Fibroblast of pulmonary artery (primary cell): Measurements from ENCODE around the gene CFAP57.

Experiments used
- DNase-seq: peaks from one replicate; pipeline ENCODE4 v3.0.0-alpha.2; 2010; ENCODE audit warnings: low read depth
- H3K4me3 ChIP-seq: replicated peaks from 2 replicates; pipeline ENCODE4 v1.5.1; 2011; ENCODE audit warnings: low read depth, mild to moderate bottlenecking, control low read depth, low read length, moderate library complexity
- TF ChIP-seq, protein P1 (sequence below): IDR thresholded peaks from 2 replicates; pipeline ENCODE4 v1.5.1; 2011; ENCODE audit warnings: mild to moderate bottlenecking, control low read depth, low read length, inconsistent platforms; ENCODE audit errors: missing control alignments

The CFAP57 gene

DNA sequence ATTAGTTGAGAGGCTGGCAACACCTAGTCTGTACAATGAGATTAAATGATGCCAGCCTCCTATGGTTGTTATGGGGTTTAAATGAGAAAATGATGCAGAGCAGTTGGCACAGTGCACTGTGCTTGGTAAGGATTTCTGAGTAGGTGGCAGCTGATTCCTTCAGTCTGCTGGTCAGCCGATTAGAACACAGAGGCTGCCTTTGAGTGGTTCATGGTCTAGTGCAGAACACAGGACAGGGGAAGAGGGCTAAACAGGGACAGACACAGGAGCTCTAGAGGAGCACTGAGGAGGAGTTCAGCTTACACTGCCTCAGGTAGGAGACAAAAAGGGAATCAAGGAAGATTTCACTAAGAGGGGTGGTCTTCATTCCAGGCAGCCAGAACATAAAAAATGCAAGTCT lies 130.1 kb downstream of the CFAP57 start:
- TF ChIP-seq, protein P1, sequence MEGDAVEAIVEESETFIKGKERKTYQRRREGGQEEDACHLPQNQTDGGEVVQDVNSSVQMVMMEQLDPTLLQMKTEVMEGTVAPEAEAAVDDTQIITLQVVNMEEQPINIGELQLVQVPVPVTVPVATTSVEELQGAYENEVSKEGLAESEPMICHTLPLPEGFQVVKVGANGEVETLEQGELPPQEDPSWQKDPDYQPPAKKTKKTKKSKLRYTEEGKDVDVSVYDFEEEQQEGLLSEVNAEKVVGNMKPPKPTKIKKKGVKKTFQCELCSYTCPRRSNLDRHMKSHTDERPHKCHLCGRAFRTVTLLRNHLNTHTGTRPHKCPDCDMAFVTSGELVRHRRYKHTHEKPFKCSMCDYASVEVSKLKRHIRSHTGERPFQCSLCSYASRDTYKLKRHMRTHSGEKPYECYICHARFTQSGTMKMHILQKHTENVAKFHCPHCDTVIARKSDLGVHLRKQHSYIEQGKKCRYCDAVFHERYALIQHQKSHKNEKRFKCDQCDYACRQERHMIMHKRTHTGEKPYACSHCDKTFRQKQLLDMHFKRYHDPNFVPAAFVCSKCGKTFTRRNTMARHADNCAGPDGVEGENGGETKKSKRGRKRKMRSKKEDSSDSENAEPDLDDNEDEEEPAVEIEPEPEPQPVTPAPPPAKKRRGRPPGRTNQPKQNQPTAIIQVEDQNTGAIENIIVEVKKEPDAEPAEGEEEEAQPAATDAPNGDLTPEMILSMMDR, result no peak
- no peak overlapping the region for H3K4me3 ChIP-seq
- no peak for DNase-seq

DNA sequence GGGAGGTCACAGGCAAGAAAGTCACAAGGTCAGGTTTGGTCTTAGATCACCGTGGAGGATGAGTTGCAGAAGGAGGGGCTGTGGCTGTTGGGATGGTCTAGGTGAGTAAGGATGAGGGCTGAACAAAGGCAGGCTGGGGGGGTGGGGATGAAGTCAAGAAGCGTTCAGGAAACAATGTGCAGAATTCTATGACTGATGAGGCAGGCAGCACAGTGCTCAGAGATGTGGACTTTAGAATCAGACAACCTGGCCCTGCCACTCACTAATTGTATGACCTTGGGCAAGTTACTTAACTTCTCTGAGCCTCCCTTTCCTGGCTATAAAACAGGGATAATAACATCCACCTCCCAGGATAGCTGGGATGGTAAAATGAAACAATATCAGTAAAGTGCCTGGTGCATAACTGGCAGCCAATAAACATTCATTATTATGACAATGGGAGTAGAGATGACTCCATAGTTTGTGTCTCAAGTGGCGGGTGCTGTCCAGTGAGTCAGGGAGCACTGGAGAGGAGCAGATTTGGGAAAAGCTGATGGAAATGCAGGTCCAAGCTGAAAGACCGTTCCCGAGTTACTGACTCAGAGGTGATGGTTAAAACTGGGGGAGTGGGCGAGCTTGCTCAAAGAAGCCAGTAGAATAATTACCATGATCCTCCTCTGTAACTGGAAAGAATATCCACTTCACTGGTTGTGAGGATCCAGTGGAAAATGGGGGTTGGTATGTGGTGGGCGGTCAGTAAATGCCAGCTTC lies 130.8 kb downstream of the CFAP57 start:
- no peak for DNase-seq
- no peak overlapping the region for H3K4me3 ChIP-seq
- TF ChIP-seq, protein P1, result no peak

DNA sequence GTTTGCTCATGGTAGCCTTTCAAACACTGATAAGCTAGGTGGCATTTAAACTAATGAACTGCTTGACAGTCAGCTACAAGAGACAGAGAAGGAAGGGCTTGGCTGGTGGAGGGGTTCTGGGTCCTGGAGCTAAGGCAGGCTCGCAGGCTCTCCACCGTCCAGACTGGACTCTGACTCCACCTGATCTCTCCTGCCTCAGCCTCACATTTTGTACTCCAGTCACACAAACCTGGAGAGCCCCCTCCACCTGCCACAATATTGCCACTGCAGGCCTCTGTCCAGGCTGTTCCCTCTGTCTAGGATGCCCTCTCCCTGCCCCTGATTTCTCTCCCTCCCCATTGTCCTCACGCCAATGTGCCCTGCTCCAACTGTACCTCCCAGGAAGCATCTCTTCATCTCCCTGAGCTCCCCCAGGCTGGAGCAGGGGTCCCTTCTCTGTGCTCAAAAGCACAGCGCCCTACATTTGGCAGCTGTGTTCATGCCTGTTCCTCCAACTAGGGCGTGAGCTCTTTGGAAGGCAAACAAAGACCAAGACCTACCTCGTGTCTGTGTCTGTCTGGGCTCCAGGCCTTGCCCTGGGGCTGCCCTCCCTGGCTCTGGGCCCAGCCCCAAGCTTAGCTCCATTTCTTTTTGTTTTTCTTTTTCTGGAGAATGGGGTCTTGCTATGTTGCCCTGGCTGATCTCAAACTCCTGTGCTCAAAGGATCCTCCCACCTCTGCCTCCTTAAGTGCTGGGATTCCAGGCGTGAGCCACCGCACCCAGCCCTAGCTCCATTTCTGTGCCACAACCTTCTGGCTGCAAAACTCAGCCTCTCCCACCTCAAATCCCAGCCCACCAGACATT lies 131.6 kb downstream of the CFAP57 start:
- DNase-seq, result no peak
- TF ChIP-seq, protein P1, result no peak
- no peak overlapping the region for H3K4me3 ChIP-seq
